ENCODE data around the gene COMT. TPM values are rescaled to one million over a fixed set of nuclear protein-coding genes. Genes with fewer than 3 reads are reported as not detected.

The COMT gene
- total RNA-seq, 1 experiment from 2014 or later, result 142 TPM

- DNase-seq (ENCODE audit: low spot score), result no peak
- in situ Hi-C loops (cut with HindIII; ENCODE audit: low sequenced_read_pairs), result loop anchor here (25.0 kb wide), 1 partner anchor 201 kb away; the partner anchor contains the start of gene TBX1
Observed at GRCh38 chr22:19962909-19963806, 21.6 kb downstream of the COMT start.

- in situ Hi-C loops (cut with HindIII; ENCODE audit: low sequenced_read_pairs), result loop anchor here (25.0 kb wide), 1 partner anchor 202 kb away; the partner anchor contains the start of gene TBX1
Observed at GRCh38 chr22:19963863-19964642, 22.5 kb downstream of the COMT start.

GRCh38 chr22:19964701-19965386 is 23.3 kb downstream of the COMT start:
- no peak for DNase-seq (ENCODE audit: low spot score)
- in situ Hi-C loops (cut with HindIII; ENCODE audit: low sequenced_read_pairs), result loop anchor here (25.0 kb wide), 1 partner anchor 203 kb away; the partner anchor contains the start of gene TBX1

More at GRCh38 chr22:19963863-19964642, 22.5 kb downstream of the COMT start:
- DNase-seq (ENCODE audit: low spot score), result no peak

GRCh38 chr22:19965771-19966709 is 24.5 kb downstream of the COMT start:
- no peak for DNase-seq (ENCODE audit: low spot score)
- in situ Hi-C loops (cut with HindIII; ENCODE audit: low sequenced_read_pairs), result loop anchor here (25.0 kb wide), 1 partner anchor 204 kb away; the partner anchor contains the start of gene TBX1

- in situ Hi-C loops (cut with HindIII; ENCODE audit: low sequenced_read_pairs), result loop anchor here (25.0 kb wide), 1 partner anchor 205 kb away; the partner anchor contains the start of gene TBX1
Observed at GRCh38 chr22:19966908-19967750, 25.6 kb downstream of the COMT start.

GRCh38 chr22:19967850-19968449 is 26.4 kb downstream of the COMT start:
- in situ Hi-C loops (cut with HindIII; ENCODE audit: low sequenced_read_pairs), result loop anchor here (25.0 kb wide), 1 partner anchor 206 kb away; the partner anchor contains the start of gene TBX1
- DNase-seq (ENCODE audit: low spot score), result no peak

More at GRCh38 chr22:19966908-19967750, 25.6 kb downstream of the COMT start:
- no peak for DNase-seq (ENCODE audit: low spot score)

- in situ Hi-C loops (cut with HindIII; ENCODE audit: low sequenced_read_pairs), result loop anchor here (25.0 kb wide), 1 partner anchor 206 kb away; the partner anchor contains the start of gene TBX1
- DNase-seq (ENCODE audit: low spot score), result no peak
Observed at GRCh38 chr22:19968450-19968891, 26.9 kb downstream of the COMT start.

GRCh38 chr22:19969141-19969928 is 27.8 kb downstream of the COMT start:
- DNase-seq (ENCODE audit: low spot score), result no peak
- in situ Hi-C loops (cut with HindIII; ENCODE audit: low sequenced_read_pairs), result loop anchor here (25.0 kb wide), 1 partner anchor 207 kb away; the partner anchor contains the start of gene TBX1

- no peak for DNase-seq (ENCODE audit: low spot score)
- in situ Hi-C loops (cut with HindIII; ENCODE audit: low sequenced_read_pairs), result loop anchor here (25.0 kb wide), 1 partner anchor 208 kb away; the partner anchor contains the start of gene TBX1
Observed at GRCh38 chr22:19970031-19970478, 28.5 kb downstream of the COMT start.

- peak; percentile 73 for DNase-seq (ENCODE audit: low spot score)
- in situ Hi-C loops (cut with HindIII; ENCODE audit: low sequenced_read_pairs), result loop anchor here (25.0 kb wide), 1 partner anchor 208 kb away; the partner anchor contains the start of gene TBX1
Observed at GRCh38 chr22:19970479-19971275, 29.1 kb downstream of the COMT start.

- in situ Hi-C loops (cut with HindIII; ENCODE audit: low sequenced_read_pairs), result loop anchor here (25.0 kb wide), 1 partner anchor 209 kb away; the partner anchor contains the start of gene TBX1
Observed at GRCh38 chr22:19971276-19972124, 29.9 kb downstream of the COMT start.

GRCh38 chr22:19972251-19972650 is 30.7 kb downstream of the COMT start:
- in situ Hi-C loops (cut with HindIII; ENCODE audit: low sequenced_read_pairs), result loop anchor here (25.0 kb wide), 1 partner anchor 210 kb away; the partner anchor contains the start of gene TBX1
- no peak for DNase-seq (ENCODE audit: low spot score)

More at GRCh38 chr22:19971276-19972124, 29.9 kb downstream of the COMT start:
- DNase-seq (ENCODE audit: low spot score), result no peak

- in situ Hi-C loops (cut with HindIII; ENCODE audit: low sequenced_read_pairs), result loop anchor here (25.0 kb wide), 1 partner anchor 211 kb away; the partner anchor contains the start of gene TBX1
- no peak for DNase-seq (ENCODE audit: low spot score)
Observed at GRCh38 chr22:19972652-19973550, 31.3 kb downstream of the COMT start.
